Sigmoid colon (tissue), 4 donors: ENCODE results near the gene GYPA.

Experiments used
- CTCF ChIP-seq, 4 experiments: fragments of 450-650 bp in 3 of 4; fragments of 200-600 bp in 1 of 4; IDR thresholded peaks; one replicate each; pipeline ENCODE4 v1.5.1; 2016 to 2019; ENCODE audit warnings: antibody characterized with exemption in 4 of 4, mild to moderate bottlenecking in 3 of 4, moderate library complexity in 2 of 4
- EP300 ChIP-seq, 4 donors: sonication (generic); formaldehyde crosslinking; IDR thresholded peaks; one replicate each; pipeline ENCODE4 v1.6.1; 2017; ENCODE audit warnings: antibody characterized with exemption in 4 of 4

DNA sequence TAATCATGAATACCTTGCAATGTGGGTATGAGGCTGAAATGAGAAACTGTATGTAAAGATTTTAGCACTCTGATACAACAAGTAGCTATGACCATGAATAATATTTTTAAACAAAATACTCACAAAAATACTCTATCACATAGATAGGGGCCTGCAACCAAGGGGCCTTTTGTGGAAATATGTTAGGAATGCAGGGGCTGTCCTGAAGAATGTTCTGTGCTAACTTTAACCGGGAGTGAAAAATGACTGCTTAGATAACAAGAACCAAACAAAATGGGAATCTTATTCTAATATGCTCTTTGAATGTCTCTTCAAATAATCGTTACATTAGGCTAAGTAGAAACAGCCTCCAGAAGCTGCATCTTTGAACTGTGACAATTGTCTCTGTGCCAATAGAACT is 37.9 kb upstream of the GYPA start:
- TF ChIP-seq CTCF (IDR thresholded peaks at IDR 0.05) = no peak
- TF ChIP-seq EP300 (IDR thresholded peaks at IDR 0.05) = no peak
